Caki2 (cell line): ENCODE results near the gene CCDC85C. TPM values are rescaled to one million over a fixed set of nuclear protein-coding genes. Genes with fewer than 3 reads are reported as not detected.

ENCODE experiments used
- DNase-seq: peaks from one replicate; pipeline ENCODE4 v3.0.0-alpha.2; 2015; ENCODE audit warnings: low read depth
- in situ Hi-C: cut with HindIII; loops from 2 replicates; pipeline ENCODE4 v1.10.0; 2016; ENCODE audit warnings: low sequenced_read_pairs, low pct_unique_long_range_greater_than_20kb, mixed read lengths
- total RNA-seq: library from RNA; depleted of rRNA; stranded (reverse); fragments of >200 nt; shearing (Covaris generic); gene quantifications from 2 replicates; pipeline ENCODE4 v1.2.3, GENCODE V29; 2014; ENCODE audit warnings: low replicate concordance

The CCDC85C gene
- total RNA-seq, 1 experiment from 2014 or later = 21.6 TPM

GRCh38 chr14:99612071-99612737, 8.2 kb upstream of the CCDC85C start:
- DNase-seq = no peak
- in situ Hi-C loops = no loop called here

DNA sequence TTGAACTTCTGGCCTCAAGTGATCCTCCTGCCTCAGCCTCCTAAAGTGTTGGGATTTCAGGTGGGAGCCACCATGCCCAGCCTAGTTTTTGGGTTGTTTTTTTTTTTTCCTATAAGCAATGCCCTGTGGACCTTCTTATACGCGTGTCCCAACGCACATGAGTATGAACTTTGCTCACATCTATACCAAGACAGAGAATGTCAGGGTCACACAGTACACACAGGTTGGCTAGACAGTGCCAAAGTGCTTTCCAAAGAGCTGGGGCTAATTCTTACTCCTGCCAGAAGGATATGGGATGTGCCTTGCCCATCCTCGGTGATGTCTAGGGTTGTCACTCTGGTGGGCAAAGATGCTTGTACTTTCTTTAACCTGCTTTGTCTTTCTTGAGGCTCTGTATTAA, 7.6 kb upstream of the CCDC85C start:
- no peak for DNase-seq
- in situ Hi-C loops = no loop called here

DNA sequence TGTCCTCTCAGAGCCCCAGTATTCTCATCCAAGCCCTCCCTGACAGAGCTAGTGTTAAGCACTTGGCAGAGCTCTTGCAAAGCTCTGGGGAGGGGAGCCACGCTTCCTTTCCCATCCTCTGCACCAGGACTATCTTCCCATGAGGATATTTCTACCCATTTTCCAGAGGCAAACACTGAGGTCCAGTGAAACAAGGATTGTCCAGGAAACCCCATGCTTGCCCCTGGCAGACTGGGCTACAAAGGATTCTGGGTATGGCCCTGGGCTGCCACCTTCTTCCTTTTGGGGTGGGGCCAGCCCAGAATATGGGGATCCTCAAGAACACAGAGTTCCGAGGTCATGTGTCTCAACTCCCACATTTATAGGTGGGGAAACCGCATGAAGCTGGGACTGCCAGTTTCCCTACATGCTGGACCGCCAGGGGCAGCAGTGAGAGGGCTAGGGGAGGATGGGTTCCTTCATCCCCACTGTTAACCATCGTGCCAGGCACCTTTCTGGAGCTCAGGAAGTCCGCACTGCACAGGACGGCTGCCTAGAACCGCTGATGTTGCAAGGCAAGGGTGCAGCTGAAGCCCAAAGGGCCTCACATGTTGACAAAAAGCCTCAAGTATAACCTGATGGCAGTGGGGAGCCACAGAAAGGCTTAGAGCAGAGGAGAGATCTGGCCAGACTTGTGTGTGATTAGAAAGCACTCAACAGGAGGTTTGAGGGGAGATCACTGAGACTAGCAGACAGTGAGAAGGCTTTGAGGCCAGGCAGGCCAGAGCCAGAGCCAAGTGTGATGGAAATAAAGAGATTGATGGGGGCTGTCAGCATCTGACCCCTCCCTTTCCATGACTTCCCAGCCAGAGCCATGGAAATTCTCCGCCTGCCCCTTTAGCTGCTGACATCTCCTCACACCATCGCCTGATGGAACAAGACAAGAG, 5.5 kb upstream of the CCDC85C start:
- DNase-seq = no peak
- in situ Hi-C loops = no loop called here

DNA sequence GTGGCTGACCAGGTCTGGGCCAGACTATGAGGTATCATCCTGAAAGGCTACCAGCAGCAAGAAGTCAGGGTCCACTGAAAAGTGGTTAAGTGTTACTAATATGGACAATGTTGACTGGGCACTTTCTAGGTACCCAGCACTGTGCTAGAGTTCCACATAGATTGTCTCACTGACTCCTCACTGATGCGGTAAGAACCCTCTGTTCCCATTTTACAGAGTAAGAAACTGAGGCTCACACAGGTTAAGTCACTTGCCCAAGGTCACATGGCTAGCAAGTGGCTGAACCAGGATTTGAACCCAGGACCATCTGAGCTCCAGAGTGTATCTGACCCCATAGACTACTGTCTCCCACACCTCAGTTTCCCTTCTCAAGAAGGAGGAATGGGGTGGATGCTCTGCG, 4.6 kb upstream of the CCDC85C start:
- in situ Hi-C loops = no loop called here

GRCh38 chr14:99606359-99606758, 2.4 kb upstream of the CCDC85C start:
- in situ Hi-C loops = no loop called here
- no peak for DNase-seq

More for the DNA sequence above, 4.6 kb upstream of the CCDC85C start:
- no peak for DNase-seq

- in situ Hi-C loops = no loop called here
- peak; percentile 47 for DNase-seq
Measured at GRCh38 chr14:99605299-99605961, 1.4 kb upstream of the CCDC85C start.

DNA sequence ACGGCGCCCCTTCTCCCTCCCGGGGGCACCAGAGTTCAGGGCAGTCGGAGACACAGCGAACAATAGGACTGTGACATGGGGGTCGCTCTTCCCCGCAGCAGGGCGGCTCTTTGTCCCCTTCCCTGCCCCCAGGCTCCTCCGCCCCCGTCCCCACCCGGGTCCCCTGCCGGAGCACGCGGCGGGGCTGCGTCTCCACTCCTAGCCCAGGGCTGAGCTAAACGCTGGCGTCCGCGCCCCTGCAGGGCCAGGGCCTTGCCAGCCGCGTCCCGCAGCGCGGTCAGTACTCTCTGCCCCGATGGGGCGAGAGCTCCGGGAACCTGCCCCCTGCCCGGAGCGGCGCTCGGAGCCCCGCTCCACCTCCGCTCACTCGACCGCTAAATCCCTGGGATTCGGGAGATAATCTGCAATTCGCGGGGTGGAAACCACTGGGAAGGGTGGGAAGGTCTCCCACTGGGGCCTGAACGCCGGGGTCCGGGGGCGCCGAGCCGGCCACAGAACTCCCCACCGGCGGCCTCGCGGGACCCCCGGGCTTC, 825 bp upstream of the CCDC85C start:
- in situ Hi-C loops = no loop called here
- peak; percentile 26 for DNase-seq

GRCh38 chr14:99604278-99604765, 315 bp upstream of the CCDC85C start:
- in situ Hi-C loops = no loop called here
- peak; percentile 85 for DNase-seq

DNA sequence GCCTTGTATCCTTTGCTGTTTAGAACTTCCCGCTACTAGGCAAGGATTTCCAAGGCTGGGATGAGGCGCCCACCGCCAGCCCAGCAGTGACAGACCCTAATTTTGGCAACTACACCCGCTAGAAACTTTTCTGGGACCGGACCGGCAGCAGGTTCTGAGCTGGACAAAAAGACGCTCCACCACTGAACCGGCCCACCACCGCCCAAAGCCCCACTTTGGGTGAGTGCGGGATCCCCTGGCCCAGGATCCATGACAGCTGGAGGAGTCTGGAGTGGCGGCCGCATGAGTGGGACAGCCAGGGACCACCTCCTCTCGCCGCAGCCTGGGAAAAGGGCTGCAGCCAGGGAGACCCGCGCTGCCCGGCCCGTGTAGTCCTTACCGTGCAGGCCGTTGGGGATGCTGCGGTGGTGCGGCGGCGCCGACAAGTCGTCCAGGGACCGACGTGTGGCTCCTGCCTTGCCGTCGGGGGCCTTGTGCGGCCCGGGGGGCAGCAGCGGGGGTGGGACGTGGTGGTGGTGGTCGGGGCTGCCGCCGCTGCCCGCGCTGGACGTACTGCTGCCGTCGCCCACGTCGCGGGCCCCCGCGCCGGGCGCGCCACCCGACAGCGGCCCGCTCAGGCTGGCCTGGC, 1.1 kb downstream of the CCDC85C start:
- in situ Hi-C loops = no loop called here
- DNase-seq = no peak

- peak; percentile 19 for DNase-seq
- in situ Hi-C loops = no loop called here
Measured at GRCh38 chr14:99602054-99602787, 1.8 kb downstream of the CCDC85C start.

GRCh38 chr14:99601361-99601831, 2.6 kb downstream of the CCDC85C start:
- in situ Hi-C loops = no loop called here
- no peak for DNase-seq

- in situ Hi-C loops = no loop called here
- DNase-seq = no peak
Measured at GRCh38 chr14:99600232-99600888, 3.6 kb downstream of the CCDC85C start.

- in situ Hi-C loops = no loop called here
- DNase-seq = no peak
Measured at GRCh38 chr14:99599393-99599792, 4.6 kb downstream of the CCDC85C start.

DNA sequence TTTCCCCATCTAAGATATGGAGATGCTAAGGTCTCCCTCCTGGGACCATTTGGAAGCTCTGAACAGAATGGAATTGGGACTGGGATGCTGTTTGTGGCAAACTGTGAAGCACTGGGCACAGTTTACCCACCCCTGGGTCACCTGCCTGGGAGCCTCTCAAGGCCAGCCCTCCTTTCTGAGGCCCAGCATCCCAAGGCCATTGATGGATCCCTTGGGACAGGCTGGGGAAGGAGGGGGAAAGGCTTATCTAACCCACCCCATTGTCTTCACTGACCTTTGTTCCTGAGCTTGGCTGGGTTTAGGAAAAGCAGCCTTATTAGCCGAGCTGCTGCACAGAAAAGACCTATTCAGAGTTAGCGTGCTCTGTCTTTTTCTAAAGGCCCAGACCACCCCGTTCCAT, 5.2 kb downstream of the CCDC85C start:
- DNase-seq = no peak
- in situ Hi-C loops = no loop called here

DNA sequence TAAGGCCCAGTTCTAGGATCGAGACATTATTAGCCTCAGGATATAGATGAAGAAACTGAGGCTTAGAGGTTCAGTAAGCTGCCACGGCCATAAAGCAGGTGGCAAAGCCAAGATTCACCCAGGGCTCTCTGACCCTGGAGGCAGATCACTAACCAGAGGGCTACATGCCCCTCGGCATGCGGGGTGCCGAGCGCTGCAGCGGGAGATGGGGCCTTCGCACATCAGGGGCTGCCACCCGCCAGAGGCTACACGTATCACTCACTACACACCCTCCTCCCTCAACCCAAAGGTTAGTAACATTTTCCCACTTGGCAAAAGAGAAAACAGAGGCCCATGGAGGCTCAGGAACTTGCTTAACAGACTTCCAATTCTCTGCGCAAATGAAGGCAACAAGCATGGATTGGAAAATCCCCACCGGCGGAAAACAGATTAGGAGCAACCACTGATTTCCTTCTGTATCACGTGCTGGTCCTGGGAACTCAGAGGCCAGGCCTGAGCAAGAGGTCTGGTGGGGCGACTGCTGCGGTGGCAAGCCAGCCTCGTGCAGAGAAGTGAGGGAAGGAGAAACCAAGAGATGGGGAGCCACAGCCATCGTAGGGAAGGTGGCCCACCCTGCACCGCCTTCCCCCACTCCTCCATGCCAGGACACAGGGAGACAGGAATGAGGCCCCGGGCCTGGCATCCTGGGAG, 6.0 kb downstream of the CCDC85C start:
- DNase-seq = no peak
- in situ Hi-C loops = no loop called here

GRCh38 chr14:99596772-99597171, 7.2 kb downstream of the CCDC85C start:
- DNase-seq = no peak
- in situ Hi-C loops = no loop called here
